ENCODE results near the gene HMGA1. TPM values are rescaled to one million over a fixed set of nuclear protein-coding genes. Genes with fewer than 3 reads are reported as not detected.

HMGA1 gene
- total RNA-seq, 4 donors from 2014 or later: 118 to 309 (median 193) TPM

- 94 to 96% methylated on average over 6 to 8 of the region's 11 CpGs for WGBS, 2 donors
- Histone ChIP-seq H3K4me3 (no peak overlapping the region), H3K9me3 (no peaks in the 10 kb centered on the region), H3K27ac (no peak overlapping the region), H3K4me1 (peaks cover 0 to 26% (median 0%) of the 10 kb centered on the region in 3 donors), H3K36me3 (peaks cover 0 to 63% (median 6%) of the 10 kb centered on the region in 3 donors), H3K27me3 (no peaks in the 10 kb centered on the region)
- no peak for DNase-seq
- TF ChIP-seq POLR2A (IDR thresholded peaks at IDR 0.05) (no peak), CTCF (IDR thresholded peaks at IDR 0.05) (no peak)
- intact Hi-C loops (cut with DNase I): no loop called here
Measured at GRCh38 chr6:34289137-34289536, 52.5 kb downstream of the HMGA1 start.

- intact Hi-C loops (cut with DNase I): no loop called here
- TF ChIP-seq CTCF (IDR thresholded peaks at IDR 0.05) (no peak), POLR2A (IDR thresholded peaks at IDR 0.05) (no peak)
- H3K27ac ChIP-seq: no peak overlapping the region
- peaks cover 0 to 63% (median 6%) of the 10 kb centered on the region in 3 donors for H3K36me3 ChIP-seq
- H3K4me1 ChIP-seq: peaks cover 0 to 14% (median 0%) of the 10 kb centered on the region in 3 donors
- H3K9me3 ChIP-seq: no peaks in the 10 kb centered on the region
- no peak overlapping the region for H3K4me3 ChIP-seq
- DNase-seq: no peak
- no peaks in the 10 kb centered on the region for H3K27me3 ChIP-seq
- WGBS, 2 donors: 93 to 94% methylated on average over 3 of the region's 3 CpGs
Measured at GRCh38 chr6:34292954-34293353, 56.3 kb downstream of the HMGA1 start.

- 69 to 80% methylated on average over 3 of the region's 3 CpGs for WGBS, 2 donors
- TF ChIP-seq POLR2A (IDR thresholded peaks at IDR 0.05): no peak
- TF ChIP-seq CTCF (IDR thresholded peaks at IDR 0.05): no peak
- DNase-seq: no peak
Measured at GRCh38 chr6:34295721-34296120, 59.0 kb downstream of the HMGA1 start.

More at GRCh38 chr6:34295721-34296120, 59.0 kb downstream of the HMGA1 start:
- peaks cover 0 to 47% (median 6%) of the 10 kb centered on the region in 3 donors for H3K36me3 ChIP-seq
- no peaks in the 10 kb centered on the region for H3K27me3 ChIP-seq
- intact Hi-C loops (cut with DNase I): no loop called here
- H3K4me1 ChIP-seq: peaks cover 0 to 10% (median 0%) of the 10 kb centered on the region in 3 donors
- H3K27ac ChIP-seq: no peak overlapping the region
- H3K9me3 ChIP-seq: no peaks in the 10 kb centered on the region
- H3K4me3 ChIP-seq: no peak overlapping the region

Small RNA genes within 50 kb of the gene (small RNA-seq; reads per million reads assigned to genes)
- 0 reads per million in 4 donors for gene MIR6835

Other genes starting within 250 kb of the HMGA1 start
- gene GRM4, start 90.8 kb upstream of the HMGA1 start, total RNA-seq: not detected
- gene SMIM29, start 12.1 kb downstream of the HMGA1 start, total RNA-seq: 10 to 100 TPM; 17.3 to 21.6 (median 18.2) TPM
- 10 to 100 TPM; 14.9 to 33.4 (median 22.4) TPM for gene NUDT3, start 155.8 kb downstream of the HMGA1 start, total RNA-seq
- gene RPS10, start 189.2 kb downstream of the HMGA1 start, total RNA-seq: 1,000 to 10,000 TPM in 3 of 4 donors, 100 to 1,000 TPM in 1; 983 to 4,649 (median 2,673) TPM
- not detected for gene PACSIN1, start 229.2 kb downstream of the HMGA1 start, total RNA-seq